ENCODE results near the gene RAF1.
A peak's percentile ranks its signal among the peaks of the same experiment; 100 is the strongest.
"Not testable (repeated sequence)": the region's sequence is repeated elsewhere in the genome, so short reads cannot be mapped to it uniquely, and the experiment has no call there.

Gene RAF1

GRCh38 chr3:12556690-12557472 lies 107.0 kb downstream of the RAF1 start, which contains the start of gene MKRN2:
TSS of gene MKRN2 (plus strand) at chr3:12557087. CDS start at chr3:12557151, 64 bp downstream.
- peak; percentile 84 for DNase-seq

DNA sequence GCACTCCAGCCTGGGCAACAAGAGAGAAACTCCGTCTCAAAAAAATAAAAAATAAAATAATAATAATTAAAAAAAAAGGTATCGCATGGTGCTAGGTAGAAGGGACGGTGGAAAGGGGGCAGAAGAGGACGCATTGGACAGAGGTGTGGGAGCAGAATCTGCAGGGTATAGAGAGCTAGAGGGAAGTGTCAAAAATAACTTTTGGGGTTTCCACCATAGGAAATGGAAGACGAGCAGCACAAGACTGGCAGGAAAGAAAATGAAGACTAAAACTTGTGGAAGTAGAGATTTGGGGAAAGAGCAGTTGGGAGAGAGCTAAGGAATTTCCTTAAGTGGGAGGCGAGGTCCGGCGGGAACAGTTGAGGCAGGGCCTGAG lies 107.6 kb downstream of the RAF1 start:
- DNase-seq = no peak

GRCh38 chr3:12553921-12554391 lies 110.0 kb downstream of the RAF1 start:
- DNase-seq = no peak

DNA sequence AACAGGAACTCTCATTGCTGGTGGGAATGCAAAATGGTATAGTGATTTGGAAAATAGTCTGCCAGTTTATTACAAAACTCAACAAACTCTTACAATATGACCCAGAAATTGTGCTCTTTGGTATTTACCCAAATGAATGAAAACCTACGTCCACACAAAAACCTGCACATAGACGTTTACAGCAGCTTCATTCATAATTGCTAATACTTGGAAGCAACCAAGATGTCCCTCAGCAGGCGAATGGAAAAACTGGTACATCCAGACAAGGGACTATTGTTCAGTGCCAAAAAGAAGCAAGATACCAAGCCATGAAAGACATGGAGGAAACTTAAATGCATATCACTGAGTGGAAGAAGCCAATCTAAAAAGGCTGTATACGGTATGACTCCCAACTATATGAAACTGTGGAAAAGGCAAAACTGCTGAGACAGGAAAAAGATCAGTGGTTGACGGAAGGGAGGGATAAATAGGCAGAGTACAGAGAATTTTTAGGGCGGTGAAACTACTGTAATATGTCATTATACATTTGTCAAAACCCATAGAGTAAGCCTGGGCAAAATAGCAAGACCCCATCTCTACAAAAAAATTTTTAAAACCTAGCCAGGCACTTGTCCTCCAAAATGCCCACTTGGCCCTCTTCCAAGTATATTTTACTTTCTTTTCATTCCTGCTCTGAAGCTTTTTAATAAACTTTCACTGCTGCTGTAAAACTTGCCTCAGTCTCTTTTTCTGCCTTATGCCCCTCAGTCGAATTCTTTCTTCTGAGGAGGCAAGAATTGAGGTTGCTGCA lies 113.8 kb downstream of the RAF1 start:
- DNase-seq = no peak

GRCh38 chr3:12545473-12545791 lies 118.5 kb downstream of the RAF1 start, which contains the start of gene MKRN2OS:
TSS of gene MKRN2OS (minus strand) at chr3:12545499. CDS start at chr3:12545464, 35 bp downstream.
- DNase-seq = peak; percentile 65

GRCh38 chr3:12544652-12545472 lies 119.1 kb downstream of the RAF1 start:
- DNase-seq = no peak

DNA sequence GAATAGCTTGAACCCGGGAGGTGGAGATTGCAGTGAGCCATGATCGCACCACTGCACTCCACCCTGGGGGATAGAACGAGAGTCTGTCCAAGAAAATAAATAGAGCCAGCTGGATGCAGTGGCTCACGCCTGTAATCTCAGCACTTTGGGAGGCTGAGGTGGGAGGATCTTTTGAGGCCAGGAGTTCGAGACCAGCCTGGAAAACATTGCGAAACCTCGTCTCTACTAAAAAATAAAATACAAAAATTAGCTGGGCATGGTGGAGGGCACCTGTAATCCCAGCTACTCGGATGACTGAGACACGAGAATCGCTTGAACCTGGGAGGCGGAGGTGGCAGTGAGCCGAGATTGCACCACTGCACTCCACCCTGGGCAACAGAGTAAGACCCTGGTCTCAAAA lies 120.4 kb downstream of the RAF1 start:
- not testable (repeated sequence) for DNase-seq

- peak; percentile 39 for DNase-seq
These were observed 122.3 kb downstream of the RAF1 start for GRCh38 chr3:12541625-12542024.

DNA sequence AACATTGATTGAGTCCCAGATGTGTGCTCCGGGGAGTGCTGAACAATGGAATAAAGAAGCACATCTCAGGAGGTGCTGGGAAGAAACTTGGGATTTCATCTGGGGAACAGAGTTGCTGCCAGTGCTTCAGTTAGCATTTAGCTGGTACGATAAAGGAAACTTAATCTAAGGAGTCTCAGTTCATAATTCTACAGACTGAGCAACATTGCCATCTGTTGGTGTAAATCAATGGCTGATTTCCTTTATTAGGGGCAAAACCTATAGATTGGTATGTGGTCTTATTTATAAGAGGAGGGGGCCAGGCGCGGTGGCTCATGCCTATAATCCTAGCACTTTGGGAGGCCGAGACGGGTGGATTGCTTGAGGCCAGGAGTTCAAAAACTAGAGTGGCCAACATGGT lies 127.5 kb downstream of the RAF1 start:
- DNase-seq = no peak

Data from NCI-H82 (cell line).